Hematopoietic multipotent progenitor cell treated with erythropoietin and hydrocortisone succinate and interleukin-3 and kit ligand, for 4 days (in vitro differentiated cells): ENCODE data around the gene ADK.

ENCODE experiments used
- DNase-seq: peaks from one replicate; pipeline ENCODE4 v3.0.0-alpha.2; 2015

The ADK gene

DNA sequence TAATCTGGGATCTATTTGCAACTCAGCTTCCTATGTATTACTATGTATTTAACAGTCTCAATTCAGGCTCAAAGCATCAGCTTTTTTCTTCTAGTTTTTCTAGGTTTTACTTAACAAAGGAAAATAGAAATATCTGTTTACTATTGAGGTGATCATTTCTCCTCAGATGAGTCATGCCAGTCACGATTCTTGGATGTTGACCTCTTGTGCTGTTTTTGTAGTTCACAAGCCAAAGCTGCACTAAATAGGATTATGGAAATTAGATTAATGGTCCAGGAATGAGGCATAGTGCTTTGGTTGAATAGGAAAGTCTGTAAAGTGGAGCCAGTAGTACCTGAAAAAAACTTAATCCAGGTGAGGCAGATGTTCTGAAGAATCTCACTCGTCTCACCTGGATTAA, 477.1 kb downstream of the ADK start:
- no peak for DNase-seq

- no peak for DNase-seq
These were observed 484.0 kb downstream of the ADK start for GRCh38 chr10:74634995-74635536.

GRCh38 chr10:74635655-74636054, 484.6 kb downstream of the ADK start:
- DNase-seq: no peak

DNA sequence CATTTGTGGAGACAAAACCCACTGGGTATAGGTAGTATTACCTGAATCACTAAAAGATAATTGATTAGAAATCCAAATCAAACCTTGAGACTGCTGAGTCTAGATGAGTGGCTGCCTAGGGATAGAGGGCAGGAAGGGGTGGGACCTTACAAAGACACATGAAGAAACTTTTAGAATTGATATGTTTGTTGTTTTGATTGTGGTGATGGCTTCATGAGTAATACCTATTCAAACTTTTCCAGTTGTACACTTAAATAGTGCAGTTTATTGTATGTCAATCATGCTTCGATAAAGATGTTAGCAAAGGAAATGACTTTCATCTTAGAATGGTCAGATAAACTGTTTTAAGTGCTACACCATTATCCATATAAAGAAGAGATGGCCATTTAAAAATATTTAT, 486.7 kb downstream of the ADK start:
- DNase-seq: no peak

DNA sequence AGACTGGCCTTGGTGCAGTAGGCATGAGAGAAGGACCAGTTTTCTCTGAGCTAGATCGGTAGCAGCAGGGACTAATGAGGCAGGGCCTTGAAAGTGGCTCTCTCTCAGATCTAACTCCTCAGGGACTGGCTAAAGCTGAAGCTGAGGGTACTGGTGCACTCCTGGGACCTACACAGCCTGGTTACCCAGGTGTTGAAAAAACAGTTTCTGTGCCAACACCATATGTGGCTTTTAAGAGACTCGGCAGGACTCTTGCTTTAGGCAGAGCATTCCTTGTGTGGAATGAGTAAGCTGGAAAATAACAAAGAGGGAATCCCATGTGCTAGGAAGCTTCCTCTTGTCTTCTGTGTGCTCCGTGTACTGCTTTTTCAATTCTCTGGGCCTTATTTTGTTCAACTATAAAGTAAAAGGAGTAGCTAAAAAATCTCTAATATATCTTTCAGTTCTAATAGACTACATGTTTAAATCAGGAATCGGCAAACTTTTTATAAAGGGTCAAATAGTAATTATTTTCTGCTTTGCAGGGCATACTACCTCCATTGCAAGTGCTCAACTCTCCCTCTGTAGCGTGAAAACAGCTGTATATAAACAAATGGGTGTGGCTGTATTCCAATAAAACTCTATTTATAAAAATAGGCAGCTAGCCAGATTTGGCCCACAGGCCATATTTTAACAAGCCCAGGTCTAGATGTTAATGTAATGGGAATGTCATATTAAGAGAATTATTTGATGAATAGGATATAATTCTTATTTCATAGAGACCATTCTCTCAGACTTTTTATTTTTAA, 489.3 kb downstream of the ADK start:
- DNase-seq: no peak

- no peak for DNase-seq
These were observed 490.6 kb downstream of the ADK start for GRCh38 chr10:74641659-74642058.

DNA sequence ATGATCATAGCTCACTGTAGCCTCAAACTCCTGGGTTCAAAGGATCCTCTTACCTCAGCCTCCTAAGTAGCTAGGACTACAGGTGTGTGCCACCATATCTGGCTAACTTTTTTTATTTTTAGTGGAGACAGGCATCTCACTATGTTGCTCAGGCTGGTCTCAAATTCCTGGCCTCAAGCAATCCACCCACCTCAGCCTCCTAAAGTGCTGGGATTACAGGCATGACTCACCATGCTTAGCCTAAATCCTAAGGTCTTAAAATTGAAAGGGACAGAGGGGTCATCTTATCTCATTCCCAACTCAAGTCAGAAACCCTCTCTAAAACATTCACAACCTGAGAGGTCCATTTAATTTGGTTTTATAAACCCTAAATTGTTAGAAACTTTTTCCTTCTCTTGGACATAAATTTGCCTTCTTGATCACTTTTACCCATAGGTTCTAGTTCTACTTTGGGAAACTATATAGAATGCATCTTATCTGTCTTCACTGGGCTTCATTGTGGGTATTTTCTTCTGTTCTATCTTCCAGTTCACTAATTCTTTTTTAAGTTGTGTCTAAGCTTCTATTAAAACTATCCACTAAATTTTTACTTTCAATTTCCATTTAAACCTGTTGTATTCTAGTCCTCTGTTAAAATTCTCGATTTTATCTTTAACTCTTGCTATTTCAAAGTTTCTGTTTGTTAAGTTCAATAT, 492.0 kb downstream of the ADK start:
- no peak for DNase-seq

- DNase-seq: no peak
These were observed 492.6 kb downstream of the ADK start for GRCh38 chr10:74643596-74643975.

GRCh38 chr10:74644738-74645137, 493.7 kb downstream of the ADK start:
- DNase-seq: no peak

GRCh38 chr10:74645692-74646091, 494.7 kb downstream of the ADK start:
- DNase-seq: no peak

- DNase-seq: no peak
These were observed 499.6 kb downstream of the ADK start for GRCh38 chr10:74650613-74651012.

- no peak for DNase-seq
These were observed 500.5 kb downstream of the ADK start for GRCh38 chr10:74651565-74651964.

GRCh38 chr10:74652664-74653063, 501.6 kb downstream of the ADK start:
- no peak for DNase-seq

DNA sequence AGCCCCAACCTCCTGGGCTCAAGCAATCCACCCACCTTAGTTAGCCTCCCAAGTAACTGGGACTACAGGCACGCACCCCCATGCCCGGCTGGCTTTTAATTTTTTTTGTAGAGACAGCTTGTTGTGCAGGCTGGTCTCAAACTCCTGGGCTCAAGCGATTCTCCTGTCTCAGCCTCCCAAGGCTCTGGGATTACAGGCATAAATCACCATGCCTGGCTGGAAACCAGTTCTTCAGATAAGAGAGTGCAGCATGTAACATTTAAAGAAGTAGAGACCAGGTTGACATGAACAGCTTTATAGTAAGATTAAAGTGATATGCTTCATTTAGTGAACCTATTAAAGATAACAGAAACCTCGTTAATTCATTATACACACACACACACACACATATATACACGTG, 507.5 kb downstream of the ADK start:
- DNase-seq: no peak

DNA sequence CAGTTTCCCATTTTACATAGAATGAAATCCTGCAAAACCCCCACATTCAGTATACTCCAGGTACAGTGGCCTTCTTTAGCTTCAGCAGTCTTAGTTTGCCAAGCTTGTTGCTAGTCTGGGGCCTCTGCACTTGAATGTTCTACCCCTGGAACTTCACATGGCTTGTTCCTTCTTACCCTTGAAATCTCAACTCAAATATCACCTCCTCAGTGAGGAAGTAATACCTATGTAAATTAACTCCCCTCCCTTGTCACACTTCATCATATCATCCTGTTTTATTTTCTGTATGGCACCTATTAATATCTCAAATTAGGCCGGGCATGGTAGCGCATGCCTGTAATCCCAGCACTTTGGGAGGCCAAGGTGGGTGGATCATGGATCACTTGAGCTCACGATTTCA, 511.6 kb downstream of the ADK start:
- DNase-seq: no peak

DNA sequence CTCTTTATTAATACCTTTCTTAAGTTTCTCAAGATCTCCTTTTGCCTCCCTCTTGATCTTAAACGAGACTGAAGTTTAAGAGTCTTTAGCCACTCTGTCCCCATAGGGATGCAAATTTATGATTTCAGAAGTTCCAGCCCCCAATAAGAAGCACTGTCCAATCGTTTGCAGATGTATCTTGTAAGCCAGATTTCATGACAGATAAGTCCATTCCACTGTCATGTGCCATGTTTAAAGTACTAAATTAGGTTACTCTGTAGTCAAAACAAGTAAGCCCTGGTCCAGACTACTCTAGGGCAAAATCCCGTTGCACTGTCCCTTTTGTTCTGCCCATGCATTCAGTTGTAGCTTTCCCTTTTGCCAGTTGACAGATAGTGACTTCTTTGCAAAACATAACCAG, 518.2 kb downstream of the ADK start:
- DNase-seq: no peak

- DNase-seq: no peak
These were observed 520.7 kb downstream of the ADK start for GRCh38 chr10:74671716-74672115.

GRCh38 chr10:74672430-74673165, 521.6 kb downstream of the ADK start:
- DNase-seq: no peak

GRCh38 chr10:74674927-74675326, 523.9 kb downstream of the ADK start:
- no peak for DNase-seq

- no peak for DNase-seq
These were observed 524.5 kb downstream of the ADK start for GRCh38 chr10:74675484-74675883.

DNA sequence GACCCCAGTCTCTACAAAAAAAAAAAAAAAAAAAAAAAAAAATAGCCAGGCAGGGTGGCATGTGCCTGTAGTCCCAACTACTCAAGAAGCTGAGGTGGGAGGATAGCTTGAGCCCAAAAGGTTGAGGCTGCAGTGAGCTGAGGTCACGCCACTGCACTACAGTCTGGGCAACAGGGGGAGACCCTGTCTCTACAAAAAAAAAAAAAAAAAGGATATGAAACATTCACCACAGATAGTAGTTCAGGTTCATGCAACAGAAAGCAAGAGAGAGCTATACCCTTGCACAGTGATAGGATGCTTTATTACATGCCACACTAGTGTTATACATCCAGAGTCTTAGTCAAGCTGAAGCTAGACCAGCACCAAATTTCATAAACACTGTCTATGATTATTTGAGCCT, 526.9 kb downstream of the ADK start:
- DNase-seq: no peak

DNA sequence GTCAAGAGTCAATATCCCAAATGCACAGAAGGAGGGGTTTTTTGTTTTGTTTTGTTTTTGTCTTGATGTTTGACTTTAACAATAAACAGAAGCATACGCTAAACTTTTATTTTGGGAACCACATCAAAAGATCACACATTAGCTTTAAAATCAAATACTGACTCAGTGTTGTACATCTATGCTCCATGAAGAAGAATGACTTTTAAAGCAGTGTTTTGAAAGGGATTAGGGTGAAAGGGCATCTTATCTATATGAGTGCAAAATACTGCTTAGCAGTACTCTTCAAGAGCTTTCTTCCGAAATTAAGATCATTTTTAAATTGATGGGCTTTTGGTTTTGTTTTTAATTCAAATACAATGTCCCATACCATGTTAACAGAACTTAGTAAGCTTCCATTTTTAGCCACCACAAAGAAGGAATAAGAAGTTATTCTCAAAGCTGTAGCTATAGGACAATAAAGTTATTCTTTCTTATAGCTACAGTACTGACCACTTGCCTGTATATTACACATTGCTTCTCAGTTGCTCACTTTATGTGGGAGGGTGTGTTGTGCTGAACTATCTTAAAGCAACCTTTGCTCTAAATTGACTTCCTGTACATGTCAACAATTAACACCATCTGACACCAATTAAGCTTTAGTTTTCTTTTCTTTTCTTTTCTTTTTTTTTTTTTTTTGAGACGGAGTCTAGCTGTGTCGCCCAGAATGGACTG, 531.1 kb downstream of the ADK start:
- no peak for DNase-seq

GRCh38 chr10:74683067-74683466, 532.0 kb downstream of the ADK start:
- DNase-seq: no peak
